Measurements from ENCODE around the gene SLC23A2.

The SLC23A2 gene

DNA sequence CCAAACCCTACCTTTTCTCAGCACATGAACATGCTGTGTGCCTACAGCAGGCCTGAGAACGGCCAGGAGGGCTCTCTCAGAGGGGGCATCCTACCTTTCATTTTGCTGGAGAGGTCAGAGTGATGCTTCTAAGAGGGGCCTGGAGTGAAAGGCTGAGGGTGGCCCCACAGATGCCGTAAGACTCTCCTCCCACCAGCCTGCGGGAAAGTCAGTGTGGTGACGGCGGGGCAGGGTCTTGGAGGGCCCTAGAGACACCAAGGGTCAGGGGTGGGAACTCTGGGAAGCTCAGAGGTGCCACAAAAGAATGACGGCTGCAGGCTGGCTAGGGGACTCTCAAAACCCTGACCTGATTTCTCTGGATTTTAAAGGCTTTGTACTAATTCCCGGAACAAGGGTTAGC is 107.6 kb downstream of the SLC23A2 start:
- Histone ChIP-seq H3K4me3 (ENCODE audit: low read length) (no peak overlapping the region), H3K4me1 (ENCODE audit: control insufficient read depth, low read length) (peaks cover 51% of the 10 kb centered on the region), H3K27ac (ENCODE audit: low read depth, low read length) (no peak overlapping the region), H3K27me3 (ENCODE audit: control insufficient read depth, low read length) (no peaks in the 10 kb centered on the region), H3K79me2 (ENCODE audit: control insufficient read depth, low read length) (peaks cover 25% of the 10 kb centered on the region), H3K36me3 (ENCODE audit: control insufficient read depth, low read length) (peaks cover 62% of the 10 kb centered on the region), H3F3A (ENCODE audit: control insufficient read depth, insufficient read depth) (0 out of 2 replicates have a peak, but pooled peaks cover 6% of the 10 kb centered on the region), H3K4me2 (ENCODE audit: low read length) (no peak overlapping the region), H4K20me1 (ENCODE audit: control insufficient read depth, insufficient read depth, low read depth, low read length) (no peaks in the 10 kb centered on the region), H3K9me2 (replicated peaks; ENCODE audit: control insufficient read depth, low read length) (no peaks in the 10 kb centered on the region), H3K9me3 (ENCODE audit: control insufficient read depth, insufficient read depth, low read length) (no peaks in the 10 kb centered on the region)
- TF ChIP-seq EZH2phosphoT487 (IDR thresholded peaks at IDR 0.05; ENCODE audit: borderline replicate concordance, low read length): no peak
- TF ChIP-seq, protein P1, sequence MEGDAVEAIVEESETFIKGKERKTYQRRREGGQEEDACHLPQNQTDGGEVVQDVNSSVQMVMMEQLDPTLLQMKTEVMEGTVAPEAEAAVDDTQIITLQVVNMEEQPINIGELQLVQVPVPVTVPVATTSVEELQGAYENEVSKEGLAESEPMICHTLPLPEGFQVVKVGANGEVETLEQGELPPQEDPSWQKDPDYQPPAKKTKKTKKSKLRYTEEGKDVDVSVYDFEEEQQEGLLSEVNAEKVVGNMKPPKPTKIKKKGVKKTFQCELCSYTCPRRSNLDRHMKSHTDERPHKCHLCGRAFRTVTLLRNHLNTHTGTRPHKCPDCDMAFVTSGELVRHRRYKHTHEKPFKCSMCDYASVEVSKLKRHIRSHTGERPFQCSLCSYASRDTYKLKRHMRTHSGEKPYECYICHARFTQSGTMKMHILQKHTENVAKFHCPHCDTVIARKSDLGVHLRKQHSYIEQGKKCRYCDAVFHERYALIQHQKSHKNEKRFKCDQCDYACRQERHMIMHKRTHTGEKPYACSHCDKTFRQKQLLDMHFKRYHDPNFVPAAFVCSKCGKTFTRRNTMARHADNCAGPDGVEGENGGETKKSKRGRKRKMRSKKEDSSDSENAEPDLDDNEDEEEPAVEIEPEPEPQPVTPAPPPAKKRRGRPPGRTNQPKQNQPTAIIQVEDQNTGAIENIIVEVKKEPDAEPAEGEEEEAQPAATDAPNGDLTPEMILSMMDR (IDR thresholded peaks at IDR 0.05; ENCODE audit: low read depth, low read length, poor library complexity, severe bottlenecking): no peak

DNA sequence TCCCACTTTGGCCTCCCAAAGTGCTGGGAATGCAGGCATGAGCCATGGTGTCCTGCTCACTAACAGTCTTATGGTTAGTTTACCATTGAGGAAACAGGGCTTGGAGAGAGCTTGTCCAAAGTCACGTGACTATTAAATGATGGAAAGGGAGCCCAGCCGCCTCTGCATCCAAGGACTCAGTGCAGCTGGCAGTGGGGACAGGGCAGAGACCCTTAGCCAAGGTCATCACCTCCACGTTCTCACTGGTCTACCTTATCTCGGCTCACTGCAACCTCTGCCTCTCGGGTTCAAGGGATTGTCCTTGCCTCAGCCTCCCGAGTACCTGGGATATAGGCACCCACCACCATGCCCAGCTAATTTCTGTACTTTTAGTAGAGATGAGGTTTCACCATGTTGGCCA is 109.3 kb downstream of the SLC23A2 start:
- Histone ChIP-seq H3K79me2 (ENCODE audit: control insufficient read depth, low read length) (peaks cover 25% of the 10 kb centered on the region), H3K9me3 (ENCODE audit: control insufficient read depth, insufficient read depth, low read length) (no peaks in the 10 kb centered on the region), H4K20me1 (ENCODE audit: control insufficient read depth, insufficient read depth, low read depth, low read length) (no peaks in the 10 kb centered on the region), H3K4me1 (ENCODE audit: control insufficient read depth, low read length) (peaks cover 36% of the 10 kb centered on the region), H3F3A (ENCODE audit: control insufficient read depth, insufficient read depth) (0 out of 2 replicates have a peak, but pooled peaks cover 6% of the 10 kb centered on the region), H3K4me2 (ENCODE audit: low read length) (no peak overlapping the region), H3K27ac (ENCODE audit: low read depth, low read length) (no peak overlapping the region), H3K36me3 (ENCODE audit: control insufficient read depth, low read length) (peaks cover 65% of the 10 kb centered on the region), H3K9me2 (replicated peaks; ENCODE audit: control insufficient read depth, low read length) (no peaks in the 10 kb centered on the region), H3K4me3 (ENCODE audit: low read length) (no peak overlapping the region), H3K27me3 (ENCODE audit: control insufficient read depth, low read length) (no peaks in the 10 kb centered on the region)
- no peak for TF ChIP-seq EZH2phosphoT487 (IDR thresholded peaks at IDR 0.05; ENCODE audit: borderline replicate concordance, low read length)
- TF ChIP-seq, protein P1 (IDR thresholded peaks at IDR 0.05; ENCODE audit: low read depth, low read length, poor library complexity, severe bottlenecking): no peak

DNA sequence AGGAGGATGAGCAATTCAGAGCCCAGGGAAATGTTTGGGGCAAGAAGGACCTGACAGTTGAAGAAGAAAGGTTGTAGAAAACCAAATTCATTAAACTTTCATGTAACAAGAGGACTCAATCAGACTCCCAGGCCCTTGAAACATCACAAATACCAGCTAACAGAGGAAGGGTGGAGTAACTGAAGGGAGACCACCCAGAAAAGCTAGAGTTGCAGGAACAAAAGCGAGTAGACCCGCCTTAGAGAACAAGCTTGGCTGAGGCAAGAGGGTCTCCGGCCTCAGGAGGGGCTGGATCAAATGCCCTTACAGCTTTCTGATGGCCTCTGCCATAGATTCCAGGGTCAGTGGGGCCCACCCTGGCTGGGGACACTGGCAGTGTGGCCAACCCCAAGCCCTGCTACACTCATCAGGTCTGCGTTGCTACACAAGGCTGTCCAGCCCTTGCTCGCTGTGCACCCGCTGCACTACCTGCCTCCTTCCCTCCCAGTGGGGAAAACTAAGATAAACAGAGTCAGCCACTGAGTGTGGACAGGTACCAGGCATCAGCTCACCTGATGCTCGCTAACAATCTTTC is 110.0 kb downstream of the SLC23A2 start:
- H3K4me1 ChIP-seq (ENCODE audit: control insufficient read depth, low read length): peaks cover 29% of the 10 kb centered on the region
- H3K27me3 ChIP-seq (ENCODE audit: control insufficient read depth, low read length): no peaks in the 10 kb centered on the region
- H3K9me2 ChIP-seq (replicated peaks; ENCODE audit: control insufficient read depth, low read length): no peaks in the 10 kb centered on the region
- H3K9me3 ChIP-seq (ENCODE audit: control insufficient read depth, insufficient read depth, low read length): no peaks in the 10 kb centered on the region
- H4K20me1 ChIP-seq (ENCODE audit: control insufficient read depth, insufficient read depth, low read depth, low read length): no peaks in the 10 kb centered on the region
- TF ChIP-seq, protein P1 (IDR thresholded peaks at IDR 0.05; ENCODE audit: low read depth, low read length, poor library complexity, severe bottlenecking): no peak
- TF ChIP-seq EZH2phosphoT487 (IDR thresholded peaks at IDR 0.05; ENCODE audit: borderline replicate concordance, low read length): no peak
- H3K4me3 ChIP-seq (ENCODE audit: low read length): no peak overlapping the region
- H3K4me2 ChIP-seq (ENCODE audit: low read length): no peak overlapping the region
- H3K79me2 ChIP-seq (ENCODE audit: control insufficient read depth, low read length): peaks cover 21% of the 10 kb centered on the region
- 0 out of 2 replicates have a peak, but pooled peaks cover 6% of the 10 kb centered on the region for H3F3A ChIP-seq (ENCODE audit: control insufficient read depth, insufficient read depth)
- H3K36me3 ChIP-seq (ENCODE audit: control insufficient read depth, low read length): peaks cover 66% of the 10 kb centered on the region
- H3K27ac ChIP-seq (ENCODE audit: low read depth, low read length): no peak overlapping the region
